HG02884 (cell line): ENCODE results near the gene JUND.

Experiments
- ATAC-seq: cut with Tn5 transposase; IDR thresholded peaks from one replicate; pipeline ENCODE4 v1.9.1; 2021; ENCODE audit warnings: mild to moderate bottlenecking, moderate library complexity; ENCODE audit not compliant: unreplicated experiment

JUND gene

GRCh38 chr19:18291019-18291524, 9.7 kb upstream of the JUND start:
- ATAC-seq = no peak

- ATAC-seq = no peak
Measured at GRCh38 chr19:18290302-18291018, 9.0 kb upstream of the JUND start.

- no peak for ATAC-seq
Measured at GRCh38 chr19:18289471-18290301, 8.3 kb upstream of the JUND start.

GRCh38 chr19:18287836-18288772, 6.7 kb upstream of the JUND start:
- no peak for ATAC-seq

GRCh38 chr19:18286973-18287635, 5.7 kb upstream of the JUND start:
- no peak for ATAC-seq

- ATAC-seq = no peak
Measured at GRCh38 chr19:18284712-18285360, 3.4 kb upstream of the JUND start.

- no peak for ATAC-seq
Measured at GRCh38 chr19:18283338-18283737, 1.9 kb upstream of the JUND start.

GRCh38 chr19:18282788-18283141, 1.3 kb upstream of the JUND start:
- no peak for ATAC-seq

GRCh38 chr19:18282021-18282787, 782 bp upstream of the JUND start:
- no peak for ATAC-seq

- ATAC-seq = no peak
Measured at GRCh38 chr19:18280247-18281081, 958 bp downstream of the JUND start.

GRCh38 chr19:18279516-18280246, 1.7 kb downstream of the JUND start:
- ATAC-seq = no peak

GRCh38 chr19:18279266-18279515, 2.2 kb downstream of the JUND start:
- no peak for ATAC-seq

- ATAC-seq = no peak
Measured at GRCh38 chr19:18278521-18279265, 2.7 kb downstream of the JUND start.

GRCh38 chr19:18274781-18275356, 6.6 kb downstream of the JUND start:
- no peak for ATAC-seq

GRCh38 chr19:18274219-18274780, 7.1 kb downstream of the JUND start, which contains the start of gene IQCN:
IQCN (minus strand) TSS chr19:18274452; CDS start chr19:18269478, 4,974 bp downstream.
- no peak for ATAC-seq

GRCh38 chr19:18273561-18274218, 7.7 kb downstream of the JUND start:
- no peak for ATAC-seq
